Renal cortical epithelial cell (primary cell): ENCODE data around the gene CBLN1. TPM values are rescaled to one million over a fixed set of nuclear protein-coding genes. Genes with fewer than 3 reads are reported as not detected.
"Not testable (repeated sequence)": the region's sequence is repeated elsewhere in the genome, so short reads cannot be mapped to it uniquely, and the experiment has no call there.

Experiments used
- DNase-seq: peaks from one replicate; pipeline ENCODE4 v3.0.0-alpha.2; 2011; ENCODE audit warnings: low read depth
- total RNA-seq: library from RNA; depleted of rRNA; stranded (reverse); fragments of >200 nt; gene quantifications from 2 replicates; pipeline ENCODE4 v1.2.3, GENCODE V29; 2014

Gene CBLN1
- total RNA-seq, 1 donor from 2014 or later = not detected

DNA sequence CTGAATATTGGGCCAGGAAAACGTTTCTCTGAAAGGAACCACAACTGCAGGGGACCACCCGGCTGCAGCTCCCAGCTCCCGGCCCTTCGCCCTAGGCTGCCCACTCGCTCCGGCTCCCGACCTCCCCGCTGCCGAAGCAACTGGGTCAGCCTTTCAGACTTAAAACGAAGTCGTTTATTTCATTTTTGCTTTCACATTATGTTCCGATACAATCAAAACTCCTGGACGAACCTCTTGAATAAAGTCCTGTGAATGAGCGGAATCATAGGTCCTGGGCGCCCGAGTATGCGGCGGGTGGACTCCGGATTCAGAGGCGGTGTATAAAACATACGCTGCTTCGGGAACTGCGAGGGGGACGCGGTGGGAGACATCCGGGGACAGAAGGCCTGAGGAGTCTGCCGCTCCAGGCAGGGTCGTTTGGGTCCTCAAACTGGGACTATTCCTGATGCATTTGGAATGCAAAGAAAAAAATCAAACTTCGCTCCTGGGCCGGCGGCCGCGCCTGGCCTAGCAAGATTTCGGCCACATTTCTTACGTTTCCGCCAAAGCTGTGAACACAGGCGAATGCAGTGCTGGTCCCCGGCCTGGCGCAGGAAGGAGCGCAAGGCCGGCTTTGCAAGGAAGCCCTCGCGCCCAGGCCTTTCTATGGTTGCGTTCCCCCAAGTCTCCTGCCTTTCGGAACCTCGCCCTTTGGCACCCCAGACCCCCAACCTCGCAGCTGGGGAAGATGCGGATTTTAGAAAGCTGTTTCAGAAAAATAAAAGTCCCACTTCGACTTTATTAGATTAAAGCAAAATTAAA, 3.7 kb downstream of the CBLN1 start:
- no peak for DNase-seq

DNA sequence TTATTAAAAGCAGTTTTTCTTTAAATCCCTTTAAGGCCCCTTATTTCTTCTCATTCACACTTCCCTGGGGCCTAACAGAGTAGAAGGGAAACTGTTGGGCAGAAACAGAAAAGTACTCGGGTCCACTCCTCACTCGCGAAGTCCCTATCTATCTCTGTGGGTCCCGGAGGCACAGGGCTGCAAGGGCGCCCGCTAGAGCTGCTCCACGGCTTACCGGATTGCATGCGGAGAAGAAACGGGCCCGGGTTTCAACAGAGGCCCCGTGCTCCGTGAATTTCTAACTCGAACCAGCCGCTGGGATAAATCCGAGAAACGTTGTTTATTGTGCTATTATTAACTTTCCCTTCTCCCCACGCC, 4.3 kb downstream of the CBLN1 start:
- no peak for DNase-seq

DNA sequence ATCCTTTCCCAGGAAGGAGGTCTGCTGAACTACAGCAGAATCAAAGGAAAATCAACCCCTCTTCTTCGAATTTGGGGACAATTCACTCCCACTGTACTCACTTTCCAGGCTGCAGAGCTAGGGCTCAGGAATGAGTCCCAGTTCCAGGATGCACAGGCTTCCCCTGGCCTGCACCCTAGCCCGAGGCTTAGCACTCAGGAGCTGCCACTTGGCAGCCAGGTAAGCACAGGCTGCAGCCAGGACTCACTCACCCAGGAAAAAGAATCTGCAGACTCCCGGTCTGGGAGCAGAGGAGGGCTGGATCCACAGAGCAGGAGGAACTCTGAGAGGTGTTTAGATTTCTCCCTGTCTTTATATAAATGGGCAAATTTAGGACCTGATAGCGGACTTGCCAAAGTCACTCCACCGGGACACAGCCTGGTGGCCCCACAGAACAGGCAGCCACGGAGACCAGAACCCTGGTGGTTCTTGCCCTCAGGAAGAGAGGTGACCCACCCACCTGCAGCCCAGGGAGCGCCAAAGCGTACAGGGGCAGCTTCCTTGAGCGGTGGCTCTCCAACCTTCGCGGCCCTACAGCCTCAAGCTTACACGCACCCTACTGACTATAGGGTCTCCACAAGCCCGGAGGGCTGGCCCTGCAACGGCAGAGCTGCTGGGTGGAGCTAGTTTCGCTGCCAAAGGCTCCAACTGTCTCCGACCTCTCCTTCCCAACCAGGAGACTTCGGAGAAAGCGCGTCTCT, 4.8 kb downstream of the CBLN1 start:
- no peak for DNase-seq

DNA sequence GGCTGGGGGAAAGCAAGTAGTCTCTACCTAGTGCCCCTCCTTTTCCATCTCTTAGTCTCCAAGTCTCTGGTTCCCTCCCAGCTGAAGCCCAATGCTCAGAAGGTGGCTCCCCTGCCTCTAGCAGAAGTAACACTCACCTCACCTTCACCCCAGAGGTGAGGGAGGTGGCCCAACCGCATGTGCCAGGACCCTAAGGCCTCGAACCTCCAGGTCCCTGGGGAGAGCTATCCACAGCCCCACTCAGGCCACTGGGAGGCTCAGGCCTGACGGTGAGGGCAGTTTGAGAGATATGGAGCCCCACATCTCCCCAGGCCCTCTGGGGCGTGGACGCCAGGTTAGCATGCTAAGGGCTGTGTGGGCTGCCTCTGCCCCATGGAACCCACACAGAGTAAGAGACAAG, 5.8 kb downstream of the CBLN1 start:
- no peak for DNase-seq

DNA sequence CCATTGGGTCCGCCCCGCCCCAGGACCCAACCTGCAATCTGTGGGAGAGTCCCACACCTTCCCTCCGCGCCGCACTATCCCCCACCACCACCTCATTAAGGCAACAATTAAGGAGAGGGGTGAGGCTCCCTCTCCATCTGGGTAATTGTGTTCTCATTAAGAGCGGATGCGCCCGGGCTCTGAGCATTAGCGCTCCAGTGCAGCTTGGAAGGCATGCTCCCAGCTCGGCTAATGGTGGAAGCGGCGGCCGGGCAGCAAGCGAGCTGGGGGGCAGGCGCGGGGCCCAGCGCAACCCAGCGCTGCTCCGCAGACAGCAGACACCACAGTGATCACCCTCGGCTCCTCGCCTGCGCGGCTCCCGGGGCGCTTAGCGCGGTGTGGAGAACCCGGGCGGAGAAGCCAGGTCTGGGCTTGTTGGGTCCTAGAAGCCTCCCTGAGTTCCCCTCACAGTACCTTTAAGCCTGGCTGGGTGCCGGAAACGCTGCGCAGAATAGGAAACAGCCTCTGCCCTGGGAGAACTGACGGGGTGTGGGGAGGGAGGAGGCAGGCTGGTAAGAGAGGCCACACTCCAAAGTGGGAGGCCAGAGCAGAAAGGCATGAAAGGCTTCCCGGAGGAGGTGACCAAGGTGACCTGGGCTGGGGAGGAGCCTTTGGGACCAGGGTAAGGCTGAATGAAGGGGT, 6.4 kb downstream of the CBLN1 start:
- no peak for DNase-seq

DNA sequence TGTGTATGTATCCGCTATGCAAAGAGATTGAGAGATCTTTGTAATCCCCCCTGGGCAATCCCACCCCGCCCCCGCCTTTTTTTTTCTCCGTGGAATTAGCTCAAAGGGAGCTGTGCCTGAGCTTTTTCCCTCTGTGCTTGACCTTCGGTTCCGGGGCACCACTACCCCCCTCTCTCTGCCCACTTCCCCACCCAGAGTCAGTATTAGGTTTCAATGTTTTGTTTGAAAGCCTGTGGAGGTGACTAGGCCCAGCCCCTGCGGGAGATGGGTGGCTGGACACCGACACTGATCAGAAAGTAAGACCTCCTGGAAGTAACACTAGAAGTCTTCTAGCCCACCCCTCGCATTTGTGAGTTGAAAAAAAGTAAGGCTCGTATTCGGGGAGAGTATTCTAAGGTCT, 7.0 kb downstream of the CBLN1 start:
- no peak for DNase-seq

DNA sequence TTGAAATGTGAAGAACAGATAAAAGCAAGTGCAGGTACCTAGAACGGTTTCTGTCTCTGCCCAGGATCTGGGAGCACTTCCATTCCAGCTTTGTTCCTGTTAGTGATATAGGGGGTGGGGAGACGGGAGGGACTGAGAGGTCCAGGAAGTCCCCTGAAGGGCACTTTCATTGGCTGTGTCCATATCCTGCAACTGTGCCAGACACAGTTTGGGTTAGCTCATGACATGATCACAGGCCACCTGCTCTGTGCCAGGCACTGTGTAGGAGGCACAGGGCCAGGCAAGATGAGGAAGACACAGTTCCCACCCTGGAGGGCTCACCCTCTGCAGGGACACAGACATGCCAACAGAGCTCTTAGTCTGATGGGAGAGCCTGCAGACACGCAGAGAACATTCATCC, 7.9 kb downstream of the CBLN1 start:
- no peak for DNase-seq

DNA sequence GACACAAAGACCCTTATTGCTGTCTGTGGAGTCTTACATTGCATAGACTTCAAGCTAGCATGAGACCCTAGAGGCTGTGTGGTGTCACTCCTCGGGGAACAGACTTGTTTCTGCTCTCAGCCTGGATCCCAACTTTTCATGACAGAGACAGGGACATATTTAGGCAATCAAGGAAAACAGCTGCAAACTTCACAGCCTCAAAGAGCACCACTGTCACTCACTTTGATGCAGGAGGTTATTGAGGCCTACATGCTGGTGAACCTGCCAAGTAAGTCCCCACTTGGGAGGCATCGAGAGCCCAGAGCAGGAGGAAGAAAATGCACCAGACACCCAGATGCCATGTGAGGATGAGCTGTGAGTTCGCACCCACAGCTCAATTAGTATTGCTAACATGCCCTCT, 10.3 kb downstream of the CBLN1 start:
- no peak for DNase-seq

DNA sequence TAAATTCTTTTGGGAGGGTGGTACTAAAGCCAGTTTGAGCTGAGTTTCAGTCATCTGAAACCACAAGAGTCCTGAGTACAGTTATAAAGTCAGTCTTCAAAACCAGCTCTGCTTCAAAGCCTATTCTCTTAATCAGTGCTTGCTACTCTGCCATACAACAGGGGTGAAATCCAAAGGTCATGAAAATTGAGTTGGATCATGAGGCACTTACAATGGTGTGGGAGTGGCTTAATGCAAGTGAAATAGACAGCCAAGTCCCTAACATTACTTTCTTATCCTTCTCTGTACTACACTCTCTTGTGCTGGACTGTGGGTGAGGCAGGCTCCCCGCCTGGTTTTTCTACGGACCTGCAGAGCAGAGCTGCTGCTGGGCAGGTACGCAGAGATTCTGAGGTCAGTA, 12.4 kb downstream of the CBLN1 start:
- DNase-seq = no peak

DNA sequence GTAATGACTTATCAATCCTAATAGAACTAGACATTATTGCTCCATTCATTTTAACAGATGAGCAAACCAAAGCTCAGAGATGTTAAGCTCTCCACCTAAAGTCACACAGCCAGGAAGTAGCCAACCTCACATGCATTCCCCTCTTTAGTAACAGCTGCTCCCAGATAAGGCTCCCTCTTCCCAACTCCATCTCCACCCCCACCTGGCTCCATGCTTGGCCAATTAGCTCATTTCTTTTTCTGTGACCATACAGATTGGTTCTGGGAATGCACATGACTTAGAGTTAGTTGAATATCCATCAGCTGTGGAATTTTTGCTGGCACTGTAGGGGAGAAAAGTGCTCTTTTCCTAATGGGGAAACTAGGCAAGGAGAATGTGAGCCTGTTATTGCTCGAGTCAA, 13.0 kb downstream of the CBLN1 start:
- DNase-seq = no peak

DNA sequence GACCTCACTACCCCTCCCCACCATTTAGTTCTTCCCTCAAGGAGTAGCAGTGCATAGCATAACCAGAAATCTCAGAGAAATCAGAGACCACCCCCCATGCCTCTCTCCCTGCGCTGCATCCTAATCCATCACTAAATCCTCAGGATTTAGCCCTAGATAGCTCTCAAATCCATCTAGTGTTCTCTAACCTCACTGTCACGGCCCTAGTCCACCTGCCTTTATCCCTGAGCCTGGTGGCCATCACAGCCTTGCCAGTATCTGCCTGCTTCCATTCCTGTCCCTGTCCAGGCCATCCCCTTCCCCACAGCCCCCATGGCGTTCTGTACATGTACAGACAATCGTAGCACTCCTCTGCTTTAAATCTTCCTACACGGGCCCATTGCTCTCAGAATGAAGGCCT, 19.1 kb downstream of the CBLN1 start:
- DNase-seq = no peak

DNA sequence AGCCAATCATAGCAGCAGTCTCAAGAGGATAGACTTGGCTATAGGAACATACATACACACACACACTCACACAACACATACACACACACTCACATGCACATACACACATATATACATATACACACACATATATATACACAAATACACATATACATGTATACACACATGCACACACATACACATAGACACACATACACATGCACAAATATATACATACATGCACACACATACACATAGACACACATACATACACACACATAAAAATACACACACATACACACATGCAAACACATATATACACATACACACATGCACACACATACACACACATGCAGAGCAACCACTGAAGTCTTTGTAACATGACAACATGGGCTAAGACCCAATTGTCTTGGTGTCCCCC, 19.7 kb downstream of the CBLN1 start:
- no peak for DNase-seq

DNA sequence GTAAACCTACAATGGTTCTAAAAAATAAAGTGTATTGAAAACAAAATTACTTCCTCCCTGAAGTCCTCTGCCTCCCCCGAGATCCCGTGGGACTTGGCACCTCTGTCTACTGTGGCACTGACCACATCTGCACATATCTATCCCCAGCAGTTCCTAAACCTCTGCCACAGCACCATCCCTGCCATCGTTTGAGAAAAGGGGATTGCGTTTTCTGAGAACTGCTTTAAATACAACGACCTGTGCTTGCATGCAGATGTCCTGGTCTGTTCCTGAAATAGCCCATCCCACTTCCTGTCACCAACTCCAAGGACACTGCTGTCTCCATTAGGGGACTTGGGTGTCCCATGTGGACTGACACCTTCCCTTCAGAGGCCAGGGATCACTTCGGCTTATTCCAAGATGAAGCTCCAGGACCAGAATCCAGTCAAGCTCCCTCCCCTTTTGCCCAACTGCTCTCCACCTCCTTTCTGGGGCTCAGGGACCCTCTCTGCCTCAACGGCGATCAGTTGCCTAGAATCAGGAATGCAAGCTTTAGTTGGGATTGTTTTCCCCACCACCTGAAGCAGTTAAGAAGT, 20.6 kb downstream of the CBLN1 start:
- DNase-seq = no peak

DNA sequence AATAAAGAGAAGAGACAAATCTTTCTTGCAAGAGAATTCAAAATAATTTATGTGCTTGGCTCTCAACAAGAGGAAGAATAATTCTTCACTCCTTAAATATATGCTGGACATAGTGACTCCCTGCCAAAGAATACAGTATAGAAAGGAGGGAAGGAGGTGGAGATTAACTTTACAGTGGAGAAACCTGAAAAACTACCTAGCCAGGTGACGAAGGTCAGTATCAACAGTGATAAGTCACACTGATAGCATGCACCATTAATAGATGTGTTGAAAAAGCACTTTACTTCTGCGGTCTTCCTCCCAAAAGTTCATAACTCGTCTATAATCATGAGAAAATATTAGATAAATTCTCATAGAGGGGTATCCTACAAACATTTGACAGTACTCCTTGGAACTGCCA, 21.4 kb downstream of the CBLN1 start:
- DNase-seq = no peak

DNA sequence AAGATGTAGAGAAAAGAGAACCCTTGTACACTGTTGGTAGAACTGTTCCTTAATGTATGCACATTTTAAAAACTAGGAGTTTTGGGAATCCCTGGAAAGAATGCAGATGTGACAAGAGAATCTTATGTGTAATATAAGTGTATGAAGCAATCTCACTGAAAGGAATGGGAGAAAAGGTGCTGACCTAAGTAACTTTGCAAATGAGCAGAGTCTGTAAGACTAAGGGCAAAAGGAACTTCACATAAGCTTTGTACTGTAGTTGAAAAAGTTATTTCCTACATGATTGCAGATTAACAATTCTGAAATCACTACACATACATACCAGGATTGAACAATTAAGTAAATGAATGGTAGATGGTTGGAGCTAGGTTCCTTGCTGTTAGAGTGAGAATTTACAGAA, 22.3 kb downstream of the CBLN1 start:
- DNase-seq = no peak

DNA sequence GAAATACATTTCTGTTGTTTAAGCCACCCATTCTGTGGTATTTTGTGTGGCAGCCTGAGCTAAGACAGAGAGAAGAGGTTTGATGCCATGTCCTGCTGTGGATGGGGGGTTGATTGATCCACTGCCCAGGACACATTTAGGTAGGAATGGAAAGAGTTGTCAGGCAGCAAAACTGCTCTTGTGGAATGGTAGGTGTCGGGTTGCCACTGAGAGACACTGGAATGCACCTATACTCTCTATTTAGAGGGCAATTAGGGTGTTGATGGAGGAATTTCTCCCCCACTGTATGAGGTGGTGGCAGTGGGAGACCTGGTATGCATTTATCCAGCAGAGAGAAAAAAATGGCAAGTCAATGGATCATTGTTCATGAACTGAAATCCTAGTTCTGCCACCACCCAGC, 30.9 kb downstream of the CBLN1 start:
- no peak for DNase-seq

DNA sequence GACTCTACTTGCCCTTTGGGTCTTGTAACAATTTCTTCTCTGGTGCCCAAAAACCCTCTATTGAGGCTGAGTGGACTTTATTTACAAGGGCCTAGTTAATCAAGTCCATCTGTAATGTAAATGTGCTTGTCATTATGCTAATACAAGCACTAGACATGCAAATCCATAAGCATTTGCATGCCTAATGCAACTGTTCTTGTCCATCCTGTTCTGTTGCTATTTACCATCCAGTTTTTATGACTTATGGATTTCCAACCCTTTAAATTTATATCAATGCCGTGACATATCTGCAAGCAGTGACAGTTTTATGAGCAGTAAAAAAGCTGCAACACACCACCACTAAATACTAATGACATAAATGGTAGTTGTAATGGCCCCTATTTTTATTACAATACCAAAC, 33.4 kb downstream of the CBLN1 start:
- no peak for DNase-seq

DNA sequence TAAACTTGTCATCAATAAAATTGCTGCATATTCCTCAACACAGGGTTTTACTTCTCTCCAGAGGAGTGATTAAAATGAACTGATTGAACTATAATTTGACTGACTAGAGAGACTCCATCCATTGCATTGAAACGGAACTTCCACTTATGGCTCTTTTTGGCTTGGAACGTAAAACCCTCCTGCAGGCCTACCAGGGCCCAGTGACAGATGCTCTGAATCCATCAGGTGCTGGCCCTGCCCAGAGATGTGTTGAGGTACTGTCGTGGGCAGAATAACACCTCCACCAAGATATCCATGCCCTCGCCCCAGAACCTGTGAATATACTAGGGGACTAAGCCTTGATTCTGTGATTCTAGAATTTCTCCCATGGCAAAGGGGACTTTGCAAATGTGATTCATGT, 45.4 kb downstream of the CBLN1 start:
- no peak for DNase-seq

DNA sequence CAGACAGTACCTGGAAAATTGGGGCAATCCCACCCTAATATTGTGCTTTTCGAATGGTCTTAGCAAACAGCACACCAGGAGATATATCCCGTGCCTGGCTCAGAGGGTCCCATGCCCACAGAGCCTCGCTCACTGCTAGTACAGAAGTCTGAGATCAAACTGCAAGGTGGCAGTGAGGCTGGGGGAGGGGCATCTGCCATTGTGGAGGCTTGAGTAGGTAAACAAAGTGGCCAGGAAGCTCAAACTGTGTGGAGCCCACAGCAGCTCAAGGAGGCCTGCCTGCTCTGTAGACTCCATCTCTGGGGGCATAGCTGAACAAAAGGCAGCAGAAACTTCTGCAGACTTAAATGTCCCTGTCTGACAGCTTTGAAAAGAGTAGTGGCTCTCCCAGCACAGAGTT, 53.3 kb downstream of the CBLN1 start:
- not testable (repeated sequence) for DNase-seq
